ENCODE data around the gene KCNIP1. TPM values are rescaled to one million over a fixed set of nuclear protein-coding genes. Genes with fewer than 3 reads are reported as not detected.

The KCNIP1 gene
- total and polyA plus RNA-seq, 2 of the 13 experiments (the other 11 are each of a cell fraction or from before 2014, with no cell fraction given), result not detected

DNA sequence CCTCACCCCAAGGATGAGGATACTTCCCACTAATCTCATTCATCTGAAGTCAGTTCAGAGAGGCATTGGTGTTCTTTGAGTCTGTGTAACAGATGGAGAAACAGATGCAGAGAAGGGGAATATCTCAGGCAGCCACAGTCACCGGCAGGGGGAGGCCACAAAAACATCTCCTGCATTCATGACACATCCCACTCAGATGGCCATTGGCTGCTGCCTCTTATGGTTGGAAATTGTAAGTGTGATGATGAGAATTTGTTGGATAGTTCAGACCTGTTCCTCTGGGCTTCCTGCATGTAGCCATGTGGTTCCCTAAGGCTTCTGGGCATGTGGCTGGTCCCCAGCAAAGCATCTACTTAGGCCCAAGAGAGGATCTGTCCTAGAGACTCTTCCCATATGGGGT, 233.8 kb downstream of the KCNIP1 start:
- H3K9ac ChIP-seq (ENCODE audit: insufficient read depth, low read depth, low read length), result no peak overlapping the region
- ATAC-seq (no peak), FAIRE-seq (no peak), DNase-seq (ENCODE audit: low spot score) (no peak)
- H3K9me3 ChIP-seq (ENCODE audit: low read length), result no peaks in the 10 kb centered on the region
- no peak overlapping the region for H3K4me3 ChIP-seq (replicated peaks in 1 of 3; ENCODE audit: insufficient read depth in 1 of 3, low read depth in 2 of 3, low read length in 3 of 3)
- no peaks in the 10 kb centered on the region for H3K79me2 ChIP-seq (ENCODE audit: insufficient read depth, low read length)
- H3K4me1 ChIP-seq (ENCODE audit: insufficient read depth, low read length), result no peaks in the 10 kb centered on the region
- ChIA-PET POLR2A (no interaction called here), CTCF (ENCODE audit: low intra/inter-chr PET ratio, low total read pairs) (no interaction called here)
- no peaks in the 10 kb centered on the region for H3K36me3 ChIP-seq (replicated peaks in 1 of 2; ENCODE audit: control insufficient read depth in 1 of 2, insufficient read depth in 2 of 2, low read length in 2 of 2)
- TF ChIP-seq RAD51 (IDR thresholded peaks at IDR 0.05; ENCODE audit: borderline replicate concordance) (no peak), HNRNPUL1 (IDR thresholded peaks at IDR 0.05; ENCODE audit: low read depth, low read length) (no peak)
- H4K20me1 ChIP-seq (ENCODE audit: insufficient read depth, low read length), result no peaks in the 10 kb centered on the region
- no peak overlapping the region for H2AFZ ChIP-seq (ENCODE audit: low read length)
- intact Hi-C loops (cut with micrococcal nuclease; ENCODE audit: unreplicated experiment) (no loop called here), in situ Hi-C loops (cut with HindIII; ENCODE audit: extremely low pct_ligation_motif_present, low pct_unique_long_range_greater_than_20kb) (no loop called here)
- no peak overlapping the region for H3K27ac ChIP-seq (ENCODE audit: extremely low read length, insufficient read depth, low read length)
- no peak overlapping the region for H3K4me2 ChIP-seq (ENCODE audit: low read depth, low read length)
- H3K27me3 ChIP-seq (ENCODE audit: control insufficient read depth in 1 of 2, insufficient read depth in 2 of 2, low read length in 2 of 2), result peaks cover 0 to 8% of the 10 kb centered on the region in 2 experiments; a peak in 3 of 5 replicates
- no TSS peak for BruUV-seq (replicated peaks)
- WGBS (ENCODE audit: low lambda C conversion rate), result 22% methylated on average over 1 of the region's 1 CpG

DNA sequence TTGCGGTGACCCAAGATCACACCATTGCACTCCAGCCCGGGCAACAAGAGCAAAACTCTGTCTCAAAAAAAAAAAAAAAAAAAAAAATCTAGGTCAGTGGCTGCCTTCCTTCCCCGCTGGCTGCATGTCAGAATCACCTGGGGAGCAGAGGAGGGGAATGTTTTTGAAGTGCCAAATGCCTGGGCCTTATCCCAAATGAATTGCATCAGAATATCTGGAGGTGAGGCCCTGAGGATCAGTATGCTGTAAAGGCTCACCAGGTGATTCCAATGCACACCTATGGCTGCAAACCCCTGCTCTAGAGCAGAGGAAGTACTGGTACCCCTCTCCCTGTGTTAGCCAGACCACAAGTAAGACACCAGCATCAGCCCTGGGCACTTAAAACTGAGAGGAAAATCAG, 235.0 kb downstream of the KCNIP1 start:
- Histone ChIP-seq H3K4me1 (ENCODE audit: insufficient read depth, low read length) (no peaks in the 10 kb centered on the region), H3K79me2 (ENCODE audit: insufficient read depth, low read length) (no peaks in the 10 kb centered on the region), H3K9ac (ENCODE audit: insufficient read depth, low read depth, low read length) (no peak overlapping the region), H3K4me2 (ENCODE audit: low read depth, low read length) (no peak overlapping the region), H3K9me3 (ENCODE audit: low read length) (no peaks in the 10 kb centered on the region), H3K27ac (ENCODE audit: extremely low read length, insufficient read depth, low read length) (no peak overlapping the region), H3K4me3 (replicated peaks in 1 of 3; ENCODE audit: insufficient read depth in 1 of 3, low read depth in 2 of 3, low read length in 3 of 3) (no peak overlapping the region), H3K27me3 (ENCODE audit: control insufficient read depth in 1 of 2, insufficient read depth in 2 of 2, low read length in 2 of 2) (peaks cover 0 to 8% of the 10 kb centered on the region in 2 experiments; a peak in 3 of 5 replicates), H3K36me3 (replicated peaks in 1 of 2; ENCODE audit: control insufficient read depth in 1 of 2, insufficient read depth in 2 of 2, low read length in 2 of 2) (no peaks in the 10 kb centered on the region), H2AFZ (ENCODE audit: low read length) (no peak overlapping the region), H4K20me1 (ENCODE audit: insufficient read depth, low read length) (no peaks in the 10 kb centered on the region)
- WGBS (ENCODE audit: low lambda C conversion rate), result 15% methylated on average over 3 of the region's 3 CpGs
- POLR2A ChIA-PET, result no interaction called here
- ATAC-seq (no peak), DNase-seq (ENCODE audit: low spot score) (no peak), FAIRE-seq (no peak)
- intact Hi-C loops (cut with micrococcal nuclease; ENCODE audit: unreplicated experiment), result no loop called here
- BruUV-seq (replicated peaks), result no TSS peak
- CTCF ChIA-PET (ENCODE audit: low intra/inter-chr PET ratio, low total read pairs), result no interaction called here
- in situ Hi-C loops (cut with HindIII; ENCODE audit: extremely low pct_ligation_motif_present, low pct_unique_long_range_greater_than_20kb), result no loop called here
- TF ChIP-seq, protein P1, sequence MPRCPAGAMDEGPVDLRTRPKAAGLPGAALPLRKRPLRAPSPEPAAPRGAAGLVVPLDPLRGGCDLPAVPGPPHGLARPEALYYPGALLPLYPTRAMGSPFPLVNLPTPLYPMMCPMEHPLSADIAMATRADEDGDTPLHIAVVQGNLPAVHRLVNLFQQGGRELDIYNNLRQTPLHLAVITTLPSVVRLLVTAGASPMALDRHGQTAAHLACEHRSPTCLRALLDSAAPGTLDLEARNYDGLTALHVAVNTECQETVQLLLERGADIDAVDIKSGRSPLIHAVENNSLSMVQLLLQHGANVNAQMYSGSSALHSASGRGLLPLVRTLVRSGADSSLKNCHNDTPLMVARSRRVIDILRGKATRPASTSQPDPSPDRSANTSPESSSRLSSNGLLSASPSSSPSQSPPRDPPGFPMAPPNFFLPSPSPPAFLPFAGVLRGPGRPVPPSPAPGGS (CRISPR knock-in tag; IDR thresholded peaks at IDR 0.05), result no peak
- TF ChIP-seq, protein P2, sequence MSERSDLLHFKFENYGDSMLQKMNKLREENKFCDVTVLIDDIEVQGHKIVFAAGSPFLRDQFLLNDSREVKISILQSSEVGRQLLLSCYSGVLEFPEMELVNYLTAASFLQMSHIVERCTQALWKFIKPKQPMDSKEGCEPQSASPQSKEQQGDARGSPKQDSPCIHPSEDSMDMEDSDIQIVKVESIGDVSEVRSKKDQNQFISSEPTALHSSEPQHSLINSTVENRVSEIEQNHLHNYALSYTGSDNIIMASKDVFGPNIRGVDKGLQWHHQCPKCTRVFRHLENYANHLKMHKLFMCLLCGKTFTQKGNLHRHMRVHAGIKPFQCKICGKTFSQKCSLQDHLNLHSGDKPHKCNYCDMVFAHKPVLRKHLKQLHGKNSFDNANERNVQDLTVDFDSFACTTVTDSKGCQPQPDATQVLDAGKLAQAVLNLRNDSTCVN (CRISPR knock-in tag; IDR thresholded peaks at IDR 0.05; ENCODE audit: borderline replicate concordance), result no peak
- no peak for TF ChIP-seq MAFG (CRISPR knock-in tag; IDR thresholded peaks at IDR 0.05)
- TF ChIP-seq, protein P3, sequence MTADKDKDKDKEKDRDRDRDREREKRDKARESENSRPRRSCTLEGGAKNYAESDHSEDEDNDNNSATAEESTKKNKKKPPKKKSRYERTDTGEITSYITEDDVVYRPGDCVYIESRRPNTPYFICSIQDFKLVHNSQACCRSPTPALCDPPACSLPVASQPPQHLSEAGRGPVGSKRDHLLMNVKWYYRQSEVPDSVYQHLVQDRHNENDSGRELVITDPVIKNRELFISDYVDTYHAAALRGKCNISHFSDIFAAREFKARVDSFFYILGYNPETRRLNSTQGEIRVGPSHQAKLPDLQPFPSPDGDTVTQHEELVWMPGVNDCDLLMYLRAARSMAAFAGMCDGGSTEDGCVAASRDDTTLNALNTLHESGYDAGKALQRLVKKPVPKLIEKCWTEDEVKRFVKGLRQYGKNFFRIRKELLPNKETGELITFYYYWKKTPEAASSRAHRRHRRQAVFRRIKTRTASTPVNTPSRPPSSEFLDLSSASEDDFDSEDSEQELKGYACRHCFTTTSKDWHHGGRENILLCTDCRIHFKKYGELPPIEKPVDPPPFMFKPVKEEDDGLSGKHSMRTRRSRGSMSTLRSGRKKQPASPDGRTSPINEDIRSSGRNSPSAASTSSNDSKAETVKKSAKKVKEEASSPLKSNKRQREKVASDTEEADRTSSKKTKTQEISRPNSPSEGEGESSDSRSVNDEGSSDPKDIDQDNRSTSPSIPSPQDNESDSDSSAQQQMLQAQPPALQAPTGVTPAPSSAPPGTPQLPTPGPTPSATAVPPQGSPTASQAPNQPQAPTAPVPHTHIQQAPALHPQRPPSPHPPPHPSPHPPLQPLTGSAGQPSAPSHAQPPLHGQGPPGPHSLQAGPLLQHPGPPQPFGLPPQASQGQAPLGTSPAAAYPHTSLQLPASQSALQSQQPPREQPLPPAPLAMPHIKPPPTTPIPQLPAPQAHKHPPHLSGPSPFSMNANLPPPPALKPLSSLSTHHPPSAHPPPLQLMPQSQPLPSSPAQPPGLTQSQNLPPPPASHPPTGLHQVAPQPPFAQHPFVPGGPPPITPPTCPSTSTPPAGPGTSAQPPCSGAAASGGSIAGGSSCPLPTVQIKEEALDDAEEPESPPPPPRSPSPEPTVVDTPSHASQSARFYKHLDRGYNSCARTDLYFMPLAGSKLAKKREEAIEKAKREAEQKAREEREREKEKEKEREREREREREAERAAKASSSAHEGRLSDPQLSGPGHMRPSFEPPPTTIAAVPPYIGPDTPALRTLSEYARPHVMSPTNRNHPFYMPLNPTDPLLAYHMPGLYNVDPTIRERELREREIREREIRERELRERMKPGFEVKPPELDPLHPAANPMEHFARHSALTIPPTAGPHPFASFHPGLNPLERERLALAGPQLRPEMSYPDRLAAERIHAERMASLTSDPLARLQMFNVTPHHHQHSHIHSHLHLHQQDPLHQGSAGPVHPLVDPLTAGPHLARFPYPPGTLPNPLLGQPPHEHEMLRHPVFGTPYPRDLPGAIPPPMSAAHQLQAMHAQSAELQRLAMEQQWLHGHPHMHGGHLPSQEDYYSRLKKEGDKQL (CRISPR knock-in tag; IDR thresholded peaks at IDR 0.05; ENCODE audit: low read depth), result no peak
- TF ChIP-seq, protein P4, sequence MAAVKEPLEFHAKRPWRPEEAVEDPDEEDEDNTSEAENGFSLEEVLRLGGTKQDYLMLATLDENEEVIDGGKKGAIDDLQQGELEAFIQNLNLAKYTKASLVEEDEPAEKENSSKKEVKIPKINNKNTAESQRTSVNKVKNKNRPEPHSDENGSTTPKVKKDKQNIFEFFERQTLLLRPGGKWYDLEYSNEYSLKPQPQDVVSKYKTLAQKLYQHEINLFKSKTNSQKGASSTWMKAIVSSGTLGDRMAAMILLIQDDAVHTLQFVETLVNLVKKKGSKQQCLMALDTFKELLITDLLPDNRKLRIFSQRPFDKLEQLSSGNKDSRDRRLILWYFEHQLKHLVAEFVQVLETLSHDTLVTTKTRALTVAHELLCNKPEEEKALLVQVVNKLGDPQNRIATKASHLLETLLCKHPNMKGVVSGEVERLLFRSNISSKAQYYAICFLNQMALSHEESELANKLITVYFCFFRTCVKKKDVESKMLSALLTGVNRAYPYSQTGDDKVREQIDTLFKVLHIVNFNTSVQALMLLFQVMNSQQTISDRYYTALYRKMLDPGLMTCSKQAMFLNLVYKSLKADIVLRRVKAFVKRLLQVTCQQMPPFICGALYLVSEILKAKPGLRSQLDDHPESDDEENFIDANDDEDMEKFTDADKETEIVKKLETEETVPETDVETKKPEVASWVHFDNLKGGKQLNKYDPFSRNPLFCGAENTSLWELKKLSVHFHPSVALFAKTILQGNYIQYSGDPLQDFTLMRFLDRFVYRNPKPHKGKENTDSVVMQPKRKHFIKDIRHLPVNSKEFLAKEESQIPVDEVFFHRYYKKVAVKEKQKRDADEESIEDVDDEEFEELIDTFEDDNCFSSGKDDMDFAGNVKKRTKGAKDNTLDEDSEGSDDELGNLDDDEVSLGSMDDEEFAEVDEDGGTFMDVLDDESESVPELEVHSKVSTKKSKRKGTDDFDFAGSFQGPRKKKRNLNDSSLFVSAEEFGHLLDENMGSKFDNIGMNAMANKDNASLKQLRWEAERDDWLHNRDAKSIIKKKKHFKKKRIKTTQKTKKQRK (IDR thresholded peaks at IDR 0.05; ENCODE audit: low read length), result no peak

Measured in HepG2 (cell line).